Neural crest cell (in vitro differentiated cells): ENCODE results near the gene MKRN2. TPM values are rescaled to one million over a fixed set of nuclear protein-coding genes. Genes with fewer than 3 reads are reported as not detected.

Experiments used
- DNase-seq: peaks from one replicate; pipeline ENCODE4 v3.0.0; 2021; ENCODE audit warnings: low read depth, mixed read lengths, low spot score
- H3K27ac Mint-ChIP-seq: one replicate; pipeline ENCODE4 v1.8.0; 2021; ENCODE audit warnings: mild to moderate bottlenecking, mixed read lengths; ENCODE audit not compliant: unreplicated experiment
- H3K27me3 Mint-ChIP-seq: 2 replicates; pipeline ENCODE4 v1.8.0; 2021; ENCODE audit warnings: low read depth, mild to moderate bottlenecking, mixed read lengths
- H3K36me3 Mint-ChIP-seq: 2 replicates; pipeline ENCODE4 v1.8.0; 2021; ENCODE audit warnings: low read depth, mild to moderate bottlenecking, mixed read lengths
- H3K4me1 Mint-ChIP-seq: 2 replicates; pipeline ENCODE4 v1.8.0; 2021; ENCODE audit warnings: mixed read lengths
- H3K4me3 Mint-ChIP-seq: one replicate; pipeline ENCODE4 v1.8.0; 2021; ENCODE audit warnings: mild to moderate bottlenecking, mixed read lengths
- H3K9me3 Mint-ChIP-seq: 2 replicates; pipeline ENCODE4 v1.8.0; 2021; ENCODE audit warnings: mixed read lengths
- total RNA-seq: library from RNA; stranded (reverse); gene quantifications from 2 replicates; pipeline ENCODE4 v1.2.1, GENCODE V29; 2021
- TF ChIP-seq, protein P1 (sequence below): fragments of 200-600 bp; sonication (generic); conservative IDR thresholded peaks from 2 replicates; pipeline ENCODE4 v1.5.0; 2021; ENCODE audit warnings: antibody characterized with exemption, mild to moderate bottlenecking

Gene MKRN2
- total RNA-seq, 1 donor from 2014 or later: 25.8 TPM

DNA sequence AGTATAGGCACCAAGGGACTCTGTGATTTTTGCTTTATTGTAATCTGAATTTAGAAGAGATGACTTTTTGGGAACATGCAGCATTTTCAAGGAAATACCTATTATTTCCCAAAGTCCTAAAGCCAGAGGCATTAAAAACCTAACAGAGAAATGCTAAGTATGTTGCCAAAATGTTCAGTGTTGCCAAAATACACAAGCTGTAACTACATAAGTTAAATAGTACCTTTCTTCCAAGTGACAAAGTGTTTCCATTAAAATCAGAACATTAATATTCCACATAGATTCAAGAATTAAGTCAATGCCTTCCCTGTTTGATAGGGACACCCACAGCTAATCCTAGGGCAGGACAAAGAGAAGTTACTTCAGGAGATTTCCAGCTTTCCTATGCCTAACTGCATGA, 42.0 kb downstream of the MKRN2 start:
- TF ChIP-seq, protein P1, sequence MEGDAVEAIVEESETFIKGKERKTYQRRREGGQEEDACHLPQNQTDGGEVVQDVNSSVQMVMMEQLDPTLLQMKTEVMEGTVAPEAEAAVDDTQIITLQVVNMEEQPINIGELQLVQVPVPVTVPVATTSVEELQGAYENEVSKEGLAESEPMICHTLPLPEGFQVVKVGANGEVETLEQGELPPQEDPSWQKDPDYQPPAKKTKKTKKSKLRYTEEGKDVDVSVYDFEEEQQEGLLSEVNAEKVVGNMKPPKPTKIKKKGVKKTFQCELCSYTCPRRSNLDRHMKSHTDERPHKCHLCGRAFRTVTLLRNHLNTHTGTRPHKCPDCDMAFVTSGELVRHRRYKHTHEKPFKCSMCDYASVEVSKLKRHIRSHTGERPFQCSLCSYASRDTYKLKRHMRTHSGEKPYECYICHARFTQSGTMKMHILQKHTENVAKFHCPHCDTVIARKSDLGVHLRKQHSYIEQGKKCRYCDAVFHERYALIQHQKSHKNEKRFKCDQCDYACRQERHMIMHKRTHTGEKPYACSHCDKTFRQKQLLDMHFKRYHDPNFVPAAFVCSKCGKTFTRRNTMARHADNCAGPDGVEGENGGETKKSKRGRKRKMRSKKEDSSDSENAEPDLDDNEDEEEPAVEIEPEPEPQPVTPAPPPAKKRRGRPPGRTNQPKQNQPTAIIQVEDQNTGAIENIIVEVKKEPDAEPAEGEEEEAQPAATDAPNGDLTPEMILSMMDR: no peak
- no peaks in the 10 kb centered on the region for H3K9me3 Mint-ChIP-seq
- no peak overlapping the region for H3K4me3 Mint-ChIP-seq
- H3K4me1 Mint-ChIP-seq: no peaks in the 10 kb centered on the region
- H3K27me3 Mint-ChIP-seq: no peaks in the 10 kb centered on the region
- no peak for DNase-seq
- peaks cover 19% of the 10 kb centered on the region for H3K36me3 Mint-ChIP-seq
- H3K27ac Mint-ChIP-seq: no peak overlapping the region

DNA sequence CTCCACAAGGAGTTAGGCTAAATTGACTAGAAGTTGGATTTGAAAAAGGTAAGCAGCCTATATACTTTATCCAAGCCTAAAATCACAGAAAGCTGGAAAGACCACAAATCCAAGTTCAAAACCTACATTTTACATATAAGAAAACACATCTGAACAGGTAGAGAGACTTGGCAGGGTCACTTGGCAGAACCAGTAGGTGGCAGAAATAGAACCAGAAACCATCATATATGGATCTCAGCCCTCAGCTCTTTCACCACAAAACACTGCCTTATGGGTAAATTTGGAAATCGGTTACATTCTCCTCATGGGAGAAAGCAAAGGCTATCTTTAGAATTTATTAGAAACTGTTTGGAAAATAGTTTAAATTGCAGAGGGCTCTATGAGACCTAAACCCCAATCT, 44.2 kb downstream of the MKRN2 start:
- no peaks in the 10 kb centered on the region for H3K4me1 Mint-ChIP-seq
- peaks cover 9% of the 10 kb centered on the region for H3K36me3 Mint-ChIP-seq
- no peaks in the 10 kb centered on the region for H3K9me3 Mint-ChIP-seq
- DNase-seq: no peak
- TF ChIP-seq, protein P1: no peak
- H3K27me3 Mint-ChIP-seq: no peaks in the 10 kb centered on the region
- no peak overlapping the region for H3K27ac Mint-ChIP-seq
- no peak overlapping the region for H3K4me3 Mint-ChIP-seq

DNA sequence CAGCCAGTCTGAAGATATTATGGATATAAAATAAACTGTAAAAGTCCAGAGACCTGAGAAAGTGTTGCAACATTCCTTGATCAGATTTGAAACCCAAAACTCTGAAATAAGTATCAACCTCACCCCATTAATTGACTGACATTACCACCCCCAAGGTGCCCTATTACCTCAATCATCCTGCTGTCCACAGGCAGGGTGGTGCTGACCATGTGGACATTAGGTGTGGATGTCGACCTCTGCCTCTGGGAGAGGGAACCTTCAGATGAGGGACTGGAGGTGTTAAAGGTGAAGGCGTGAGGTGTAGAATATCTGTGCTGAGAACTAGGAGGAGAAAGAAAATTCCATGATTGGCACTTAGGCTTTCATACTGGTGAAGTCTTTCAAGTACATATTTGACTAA, 47.1 kb downstream of the MKRN2 start:
- Mint-ChIP-seq H3K9me3 (no peaks in the 10 kb centered on the region), H3K4me3 (no peak overlapping the region), H3K27ac (no peak overlapping the region), H3K4me1 (no peaks in the 10 kb centered on the region), H3K36me3 (peaks cover 8% of the 10 kb centered on the region), H3K27me3 (no peaks in the 10 kb centered on the region)
- TF ChIP-seq, protein P1: no peak
- no peak for DNase-seq

DNA sequence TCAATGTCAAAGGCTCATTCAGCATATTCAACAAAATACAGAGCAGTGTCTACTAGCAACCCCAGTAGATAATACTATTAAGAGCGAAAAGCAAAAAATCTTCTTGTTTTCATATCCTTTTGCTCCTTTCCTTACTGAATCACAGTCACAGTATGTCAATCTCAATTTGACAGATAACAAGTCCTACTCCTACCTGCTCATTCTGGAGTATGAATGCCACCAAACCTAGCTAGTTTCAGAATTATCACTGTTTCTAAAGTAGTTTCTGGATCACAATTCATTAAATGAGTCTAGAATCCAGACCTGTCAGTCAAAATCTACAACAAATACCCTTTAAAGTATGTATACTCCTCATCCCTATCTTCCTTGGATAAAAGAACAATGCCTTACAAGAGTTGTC, 51.5 kb downstream of the MKRN2 start:
- DNase-seq: no peak
- TF ChIP-seq, protein P1: no peak
- no peak overlapping the region for H3K27ac Mint-ChIP-seq
- no peak overlapping the region for H3K4me3 Mint-ChIP-seq
- peaks cover 8% of the 10 kb centered on the region for H3K36me3 Mint-ChIP-seq
- no peaks in the 10 kb centered on the region for H3K27me3 Mint-ChIP-seq
- no peaks in the 10 kb centered on the region for H3K9me3 Mint-ChIP-seq
- no peaks in the 10 kb centered on the region for H3K4me1 Mint-ChIP-seq

DNA sequence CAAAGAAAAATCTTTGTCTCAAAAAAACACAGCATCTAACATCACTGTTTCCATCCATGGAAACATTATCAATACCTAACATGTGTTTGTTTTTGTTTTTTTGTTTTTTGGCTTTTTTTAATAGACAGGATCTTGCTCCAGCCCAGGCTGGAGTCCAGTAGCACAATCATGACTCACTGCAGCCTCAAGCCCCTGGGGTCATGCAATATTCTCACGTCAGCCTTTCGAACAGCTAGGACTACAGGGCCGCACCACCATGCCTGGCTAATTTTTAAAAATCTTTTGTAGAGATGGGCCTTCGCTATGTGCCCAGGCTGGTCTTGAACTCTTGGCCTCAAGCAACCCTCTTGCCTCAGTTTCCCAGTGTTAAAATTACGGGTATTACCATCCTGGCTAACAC, 54.2 kb downstream of the MKRN2 start:
- DNase-seq: no peak
- no peaks in the 10 kb centered on the region for H3K9me3 Mint-ChIP-seq
- H3K4me1 Mint-ChIP-seq: no peaks in the 10 kb centered on the region
- H3K36me3 Mint-ChIP-seq: peaks cover 10% of the 10 kb centered on the region
- H3K27ac Mint-ChIP-seq: no peak overlapping the region
- TF ChIP-seq, protein P1: no peak
- no peak overlapping the region for H3K4me3 Mint-ChIP-seq
- H3K27me3 Mint-ChIP-seq: no peaks in the 10 kb centered on the region
